GM23338 (cell line): ENCODE results near the gene ZNF276. TPM values are rescaled to one million over a fixed set of nuclear protein-coding genes. Genes with fewer than 3 reads are reported as not detected.

ENCODE experiments used
- ATAC-seq: fragments of 200-7000 bp; cut with Tn5 transposase; 3 replicates; pipeline ENCODE4 v1.9.1; 2020
- DNase-seq: peaks from one replicate; pipeline ENCODE4 v3.0.0-alpha.2; 2015; ENCODE audit warnings: low spot score
- H2AFZ ChIP-seq: fragments of 200-600 bp; sonication (generic); 2 replicates; pipeline ENCODE4 v1.8.0; 2016; ENCODE audit warnings: antibody characterized with exemption, mild to moderate bottlenecking, moderate library complexity
- H3F3A ChIP-seq: fragments of 200-600 bp; sonication (generic); replicated peaks from 2 replicates; pipeline ENCODE4 v1.8.0; 2017; ENCODE audit warnings: antibody characterized with exemption, mixed run types, low read depth
- H3K27ac ChIP-seq: fragments of 200-600 bp; sonication (generic); 2 replicates; pipeline ENCODE4 v1.6.1; 2016; ENCODE audit warnings: low read depth
- H3K27me3 ChIP-seq: fragments of 200-600 bp; sonication (generic); 2 replicates; pipeline ENCODE4 v1.8.0; 2016; ENCODE audit warnings: mild to moderate bottlenecking, mixed run types, moderate library complexity; ENCODE audit not compliant: insufficient read depth
- H3K36me3 ChIP-seq: fragments of 200-600 bp; sonication (generic); 2 replicates; pipeline ENCODE4 v1.8.0; 2016; ENCODE audit warnings: mild to moderate bottlenecking; ENCODE audit not compliant: insufficient read depth
- H3K4me1 ChIP-seq: fragments of 200-600 bp; sonication (generic); 2 replicates; pipeline ENCODE4 v1.8.0; 2016; ENCODE audit warnings: mild to moderate bottlenecking, moderate library complexity; ENCODE audit not compliant: insufficient read depth
- H3K4me2 ChIP-seq: fragments of 200-600 bp; sonication (generic); 2 replicates; pipeline ENCODE4 v1.7.1; 2017; ENCODE audit warnings: mixed run types
- H3K4me3 ChIP-seq: fragments of 200-600 bp; sonication (generic); 2 replicates; pipeline ENCODE4 v1.6.1; 2016; ENCODE audit warnings: mixed run types
- H3K79me2 ChIP-seq: fragments of 200-600 bp; sonication (generic); replicated peaks from 2 replicates; pipeline ENCODE4 v1.8.0; 2017; ENCODE audit warnings: mild to moderate bottlenecking; ENCODE audit not compliant: insufficient read depth
- H3K9me2 ChIP-seq: fragments of 200-600 bp; sonication (generic); 2 replicates; pipeline ENCODE4 v1.8.0; 2017; ENCODE audit not compliant: insufficient read depth
- H4K20me1 ChIP-seq: fragments of 200-600 bp; sonication (generic); replicated peaks from 2 replicates; pipeline ENCODE4 v1.8.0; 2017; ENCODE audit warnings: mild to moderate bottlenecking; ENCODE audit not compliant: insufficient read depth
- H3K27ac Mint-ChIP-seq: 2 replicates; pipeline ENCODE4 v1.8.0; 2020; ENCODE audit warnings: inconsistent platforms, mild to moderate bottlenecking, moderate library complexity, mixed read lengths
- H3K27me3 Mint-ChIP-seq: 3 replicates; pipeline ENCODE4 v1.8.0; 2022; ENCODE audit warnings: low read depth, mild to moderate bottlenecking, moderate library complexity, mixed read lengths, inconsistent platforms; ENCODE audit not compliant: insufficient read depth, poor library complexity
- H3K36me3 Mint-ChIP-seq: 3 replicates; pipeline ENCODE4 v1.8.0; 2021; ENCODE audit warnings: low read depth, mild to moderate bottlenecking, inconsistent platforms, moderate library complexity, mixed read lengths
- H3K4me1 Mint-ChIP-seq: 3 replicates; pipeline ENCODE4 v1.8.0; 2020; ENCODE audit warnings: mild to moderate bottlenecking, inconsistent platforms, mixed read lengths
- H3K4me3 Mint-ChIP-seq: 3 replicates; pipeline ENCODE4 v1.8.0; 2021; ENCODE audit warnings: moderate library complexity, mild to moderate bottlenecking, inconsistent platforms, mixed read lengths
- H3K9me3 Mint-ChIP-seq: 3 replicates; pipeline ENCODE4 v1.8.0; 2020; ENCODE audit warnings: moderate library complexity, mild to moderate bottlenecking, inconsistent platforms, mixed read lengths
- CTCF ChIP-seq, 2 experiments: fragments of 200-600 bp in 1 of 2; sonication (generic) in 1 of 2; conservative IDR thresholded peaks; 2 replicates each; pipeline versions ENCODE4 v1.5.1 to v1.6.1; 2016 to 2017; ENCODE audit warnings: antibody characterized with exemption in 2 of 2, low read depth in 2 of 2, mild to moderate bottlenecking in 2 of 2, moderate library complexity in 1 of 2
- EZH2 ChIP-seq: fragments of 200-600 bp; sonication (generic); IDR thresholded peaks from one replicate; pipeline ENCODE4 v1.8.0; 2017; ENCODE audit warnings: antibody characterized with exemption, mild to moderate bottlenecking, low read depth; ENCODE audit not compliant: unreplicated experiment
- EZH2phosphoT487 ChIP-seq: fragments of 200-600 bp; sonication (generic); IDR thresholded peaks from one replicate; pipeline ENCODE4 v1.8.1; 2018; ENCODE audit warnings: antibody characterized with exemption; ENCODE audit not compliant: unreplicated experiment
- NANOG ChIP-seq: IDR thresholded peaks from 2 replicates; pipeline ENCODE4 v1.6.1; 2016; ENCODE audit warnings: antibody characterized with exemption, borderline replicate concordance
- POLR2AphosphoS5 ChIP-seq: IDR thresholded peaks from 2 replicates; pipeline ENCODE4 v1.6.1; 2016; ENCODE audit warnings: antibody characterized with exemption, low read depth
- ZNF114 ChIP-seq: fragments of 250-450 bp; sonication (Bioruptor Pico); IDR thresholded peaks from 2 replicates; pipeline ENCODE4 v1.5.0; 2020; ENCODE audit warnings: mild to moderate bottlenecking, moderate library complexity
- ZNF331 ChIP-seq: fragments of 250-450 bp; sonication (Bioruptor Pico); IDR thresholded peaks from 2 replicates; pipeline ENCODE4 v1.5.0; 2020; ENCODE audit warnings: low read depth, mild to moderate bottlenecking, moderate library complexity
- polyA plus RNA-seq: library from polyadenylated mRNA; unstranded; fragments of >200 nt; fragmentation: Nextera tagmentation; extraction: Ambion mirVana; gene quantifications from 2 replicates; pipeline ENCODE4 v1.2.1, GENCODE V29; 2016
- total RNA-seq: library from RNA; depleted of rRNA; stranded (reverse); fragments of >200 nt; shearing (Covaris generic); gene quantifications from 2 replicates; pipeline ENCODE4 v1.2.3, GENCODE V29; 2014
- TF ChIP-seq, protein P1 (sequence below): IDR thresholded peaks from one replicate; pipeline ENCODE4 v1.6.1; 2018; ENCODE audit warnings: antibody characterized with exemption; ENCODE audit not compliant: unreplicated experiment

ZNF276 gene
- total and polyA plus RNA-seq, 2 experiments from 2014 or later, result 3.4 to 15.6 TPM

GRCh38 chr16:89710709-89711564 is 10.4 kb upstream of the ZNF276 start:
- Mint-ChIP-seq H3K36me3 (peaks cover 19% of the 10 kb centered on the region), H3K27me3 (peaks cover 25% of the 10 kb centered on the region), H3K27ac (no peak overlapping the region), H3K9me3 (no peaks in the 10 kb centered on the region), H3K4me1 (peaks cover 11% of the 10 kb centered on the region), H3K4me3 (peak overlapping the region; percentile 24; the same call in 1 of the 3 replicates)
- Histone ChIP-seq H3K4me2 (peak overlapping the region; percentile 88), H2AFZ (no peak overlapping the region), H3K36me3 (no peaks in the 10 kb centered on the region; the same call in 1 of the 2 replicates), H3K4me3 (no peak overlapping the region), H3K79me2 (peaks cover 6% of the 10 kb centered on the region), H4K20me1 (peaks cover 20% of the 10 kb centered on the region), H3K9me2 (no peaks in the 10 kb centered on the region), H3K4me1 (peaks cover 12% of the 10 kb centered on the region), H3K27ac (no peak overlapping the region), H3K27me3 (peaks cover 16% of the 10 kb centered on the region), H3F3A (0 out of 2 replicates have a peak, but pooled peaks cover 8% of the 10 kb centered on the region)
- no peak for TF ChIP-seq ZNF331 (CRISPR knock-in tag)
- no peak for TF ChIP-seq NANOG
- TF ChIP-seq POLR2AphosphoS5, result no peak
- no peak for TF ChIP-seq EZH2
- no peak for TF ChIP-seq EZH2phosphoT487
- peak; percentile 64 for DNase-seq
- ATAC-seq, result peak; percentile 15

- Histone ChIP-seq H3K79me2 (peaks cover 6% of the 10 kb centered on the region), H3K36me3 (no peaks in the 10 kb centered on the region; the same call in 1 of the 2 replicates), H3K9me2 (no peaks in the 10 kb centered on the region), H2AFZ (peak overlapping the region; percentile 91), H3K4me1 (peaks cover 8% of the 10 kb centered on the region), H3K27ac (no peak overlapping the region), H3F3A (0 out of 2 replicates have a peak, but pooled peaks cover 5% of the 10 kb centered on the region), H3K4me2 (peak overlapping the region; percentile 88), H3K27me3 (peaks cover 20% of the 10 kb centered on the region), H4K20me1 (peaks cover 20% of the 10 kb centered on the region), H3K4me3 (peak overlapping the region; percentile 92)
- Mint-ChIP-seq H3K4me1 (peaks cover 10% of the 10 kb centered on the region), H3K9me3 (no peaks in the 10 kb centered on the region), H3K4me3 (peak overlapping the region; percentile 86), H3K27ac (no peak overlapping the region), H3K36me3 (peaks cover 26% of the 10 kb centered on the region), H3K27me3 (peaks cover 30% of the 10 kb centered on the region)
- DNase-seq, result peak; percentile 82
- peak; percentile 62 for ATAC-seq
- TF ChIP-seq, protein P1, sequence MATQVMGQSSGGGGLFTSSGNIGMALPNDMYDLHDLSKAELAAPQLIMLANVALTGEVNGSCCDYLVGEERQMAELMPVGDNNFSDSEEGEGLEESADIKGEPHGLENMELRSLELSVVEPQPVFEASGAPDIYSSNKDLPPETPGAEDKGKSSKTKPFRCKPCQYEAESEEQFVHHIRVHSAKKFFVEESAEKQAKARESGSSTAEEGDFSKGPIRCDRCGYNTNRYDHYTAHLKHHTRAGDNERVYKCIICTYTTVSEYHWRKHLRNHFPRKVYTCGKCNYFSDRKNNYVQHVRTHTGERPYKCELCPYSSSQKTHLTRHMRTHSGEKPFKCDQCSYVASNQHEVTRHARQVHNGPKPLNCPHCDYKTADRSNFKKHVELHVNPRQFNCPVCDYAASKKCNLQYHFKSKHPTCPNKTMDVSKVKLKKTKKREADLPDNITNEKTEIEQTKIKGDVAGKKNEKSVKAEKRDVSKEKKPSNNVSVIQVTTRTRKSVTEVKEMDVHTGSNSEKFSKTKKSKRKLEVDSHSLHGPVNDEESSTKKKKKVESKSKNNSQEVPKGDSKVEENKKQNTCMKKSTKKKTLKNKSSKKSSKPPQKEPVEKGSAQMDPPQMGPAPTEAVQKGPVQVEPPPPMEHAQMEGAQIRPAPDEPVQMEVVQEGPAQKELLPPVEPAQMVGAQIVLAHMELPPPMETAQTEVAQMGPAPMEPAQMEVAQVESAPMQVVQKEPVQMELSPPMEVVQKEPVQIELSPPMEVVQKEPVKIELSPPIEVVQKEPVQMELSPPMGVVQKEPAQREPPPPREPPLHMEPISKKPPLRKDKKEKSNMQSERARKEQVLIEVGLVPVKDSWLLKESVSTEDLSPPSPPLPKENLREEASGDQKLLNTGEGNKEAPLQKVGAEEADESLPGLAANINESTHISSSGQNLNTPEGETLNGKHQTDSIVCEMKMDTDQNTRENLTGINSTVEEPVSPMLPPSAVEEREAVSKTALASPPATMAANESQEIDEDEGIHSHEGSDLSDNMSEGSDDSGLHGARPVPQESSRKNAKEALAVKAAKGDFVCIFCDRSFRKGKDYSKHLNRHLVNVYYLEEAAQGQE, result no peak
- TF ChIP-seq ZNF114 (CRISPR knock-in tag) (no peak), POLR2AphosphoS5 (peak; percentile 94), CTCF (conservative IDR thresholded peaks at IDR 0.05; ENCODE audit: low read depth in 2 of 2) (no peak)
Observed at GRCh38 chr16:89711601-89712273, 9.6 kb upstream of the ZNF276 start.
